ENCODE measurements around the gene CD59. TPM values are rescaled to one million over a fixed set of nuclear protein-coding genes. Genes with fewer than 3 reads are reported as not detected.

Gene CD59
- total and polyA plus RNA-seq, 10 of the 15 experiments (the other 5 are each of a cell fraction or from before 2014, with no cell fraction given) = 55.5 to 256 (median 181) TPM

DNA sequence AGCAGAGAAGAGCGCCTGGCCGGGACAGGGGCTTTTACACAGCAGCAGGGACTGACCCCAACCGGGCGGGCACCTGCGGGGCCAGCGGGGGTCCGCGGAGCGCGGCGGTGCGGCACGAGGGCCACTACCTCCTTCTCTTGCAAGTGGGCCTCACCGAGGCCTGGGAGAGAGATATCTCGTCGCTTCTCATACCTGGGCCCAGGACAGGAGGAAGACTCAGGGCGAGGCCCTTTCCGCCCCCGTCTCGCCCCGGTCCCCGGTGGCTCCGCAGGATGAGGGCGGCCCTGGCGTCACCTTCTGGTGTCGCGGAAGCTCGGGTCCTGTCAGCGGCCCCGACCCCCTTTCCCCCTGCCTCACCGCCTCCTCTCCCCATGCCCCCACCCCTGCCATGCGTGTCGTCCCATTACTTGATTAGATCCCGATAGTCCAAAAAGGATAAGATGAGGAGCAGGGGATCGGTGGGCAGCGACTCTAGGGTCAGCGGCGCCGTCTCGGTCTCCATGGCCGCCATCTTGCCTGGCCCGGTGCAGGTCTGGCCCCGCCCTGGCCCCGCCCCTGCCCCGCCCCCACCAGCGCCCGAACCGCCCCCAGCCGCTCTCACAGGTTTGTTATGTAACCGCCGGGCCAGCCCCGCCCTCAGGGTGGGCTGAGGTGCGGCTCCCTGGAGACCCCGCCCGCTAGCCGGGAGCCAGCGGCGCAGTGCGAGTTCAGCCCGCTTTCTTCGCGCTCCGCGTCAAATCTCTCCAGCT, 37.9 kb upstream of the CD59 start, which contains the start of gene FBXO3:
Gene FBXO3 (minus strand): TSS at position 534 of the 749 bp plus-strand sequence. CDS start 23 bp downstream, at position 511.
- WGBS (ENCODE audit: insufficient coverage, insufficient replicate concordance, low lambda C conversion rate, missing lambda C conversion rate) = under 1% methylated on average over 55 of the region's 64 CpGs
- Histone ChIP-seq H4K20me1 (ENCODE audit: control insufficient read depth, insufficient read depth) (peaks cover 2% of the 10 kb centered on the region; the same call in 1 of the 2 replicates), H3K9me3 (replicated peaks; ENCODE audit: control insufficient read depth, insufficient read depth, low read length) (no peaks in the 10 kb centered on the region), H3K27ac (ENCODE audit: control insufficient read depth, insufficient read depth) (peak within 1 kb of the TSS; percentile 26; the same call in 1 of the 2 replicates), H3K27me3 (replicated peaks in 1 of 2; ENCODE audit: control insufficient read depth in 2 of 2, insufficient read depth in 2 of 2, low read length in 1 of 2) (no peaks in the 10 kb centered on the region), H3K36me3 (ENCODE audit: control insufficient read depth in 2 of 2, insufficient read depth in 2 of 2, low read length in 1 of 2) (peaks cover 0 to 3% of the 10 kb centered on the region in 2 experiments; a peak in 2 of 4 replicates), H3K9ac (ENCODE audit: control insufficient read depth, insufficient read depth, low read length) (peak within 1 kb of the TSS; percentile 38), H3K4me2 (ENCODE audit: control insufficient read depth, insufficient read depth) (peak within 1 kb of the TSS; percentile 97), H3K4me1 (ENCODE audit: control insufficient read depth, insufficient read depth, low read length) (peaks cover 21% of the 10 kb centered on the region), H3K79me2 (ENCODE audit: control insufficient read depth, insufficient read depth, low read length) (peaks cover 3% of the 10 kb centered on the region), H3K4me3 (peak within 1 kb of the TSS; percentile 96), H2AFZ (ENCODE audit: control insufficient read depth, low read depth, low read length) (peak within 1 kb of the TSS; percentile 90)
- DNase-seq (ENCODE audit: low read depth, low spot score) (no peak), FAIRE-seq (no peak), ATAC-seq (peak; percentile 88)
- POLR2A ChIA-PET = interaction anchor here (0.6 to 1.5 kb wide), 10 partner anchors 8 to 735 kb away, joined by 3 to 6 read pairs (median 3); partner anchors contain the start of gene TCP11L1
- CTCF ChIA-PET = interaction anchor here (0.7 to 3.9 kb wide), 7 partner anchors 20 to 456 kb away, joined by 3 to 16 read pairs (median 4); no protein-coding TSS in a partner anchor
- in situ Hi-C loops (cut with MboI) (no loop called here), intact Hi-C loops (cut with micrococcal nuclease; ENCODE audit: unreplicated experiment) (loop anchor here (10.0 kb wide), 1 partner anchor 461 kb away; no protein-coding TSS in a partner anchor)
- BruUV-seq (replicated peaks) = no TSS peak
- SMC1A ChIA-PET (ENCODE audit: uncharacterized antibody, unreplicated experiment) = interaction anchor here (0.6 to 1.3 kb wide), 5 partner anchors 13 to 50 kb away, joined by 3 to 4 read pairs (median 3); no protein-coding TSS in a partner anchor
- RAD21 ChIA-PET (ENCODE audit: unreplicated experiment) = interaction anchor here (1.1 to 1.5 kb wide), 4 partner anchors 13 to 55 kb away, joined by 3 to 4 read pairs (median 3); partner anchors contain the start of gene CD59
- TF ChIP-seq POU2F2 (IDR thresholded peaks at IDR 0.05; ENCODE audit: borderline replicate concordance, low read depth, low read length) = 0 out of 3 replicates have a peak, but pooled peaks have one; percentile 10
- peak; percentile 64; the same call in 1 of the 2 replicates for TF ChIP-seq TAF1 (IDR thresholded peaks at IDR 0.05; ENCODE audit: borderline replicate concordance, low read depth, low read length)
- 0 out of 2 replicates have a peak, but pooled peaks have one; percentile 5 for TF ChIP-seq CREM (IDR thresholded peaks at IDR 0.05; ENCODE audit: low read depth)
- no peak for TF ChIP-seq YBX1 (IDR thresholded peaks at IDR 0.05)
- TF ChIP-seq BMI1 (IDR thresholded peaks at IDR 0.05; ENCODE audit: borderline replicate concordance) = no peak
- peak; percentile 12 for TF ChIP-seq SP1 (IDR thresholded peaks at IDR 0.05; ENCODE audit: low read depth, low read length)
- peak; percentile 85 for TF ChIP-seq POLR2A (IDR thresholded peaks at IDR 0.05; ENCODE audit: low read depth, low read length)
- no peak for TF ChIP-seq E2F8 (IDR thresholded peaks at IDR 0.05; ENCODE audit: low read depth, partially characterized antibody)
- TF ChIP-seq MEF2A (IDR thresholded peaks at IDR 0.05; ENCODE audit: insufficient read depth, low read depth, low read length) = no peak
- peak; percentile 35; the same call in 1 of the 2 replicates for TF ChIP-seq POLR2AphosphoS5 (IDR thresholded peaks at IDR 0.05; ENCODE audit: low read length)
- TF ChIP-seq ASH2L (IDR thresholded peaks at IDR 0.05; ENCODE audit: borderline replicate concordance, low read depth) = 0 out of 2 replicates have a peak, but pooled peaks have one; percentile 36
- TF ChIP-seq TCF7 (IDR thresholded peaks at IDR 0.05; ENCODE audit: borderline replicate concordance) = no peak
- TF ChIP-seq YY1 (IDR thresholded peaks at IDR 0.05; ENCODE audit: low read depth, low read length) = peak; percentile 95
- TF ChIP-seq SPI1 (IDR thresholded peaks at IDR 0.05; ENCODE audit: borderline replicate concordance, insufficient read depth, low read depth, low read length) = no peak
- TF ChIP-seq BHLHE40 (IDR thresholded peaks at IDR 0.05; ENCODE audit: borderline replicate concordance in 1 of 2, low read depth in 2 of 2, low read length in 1 of 2) = peak in 1 of 2 experiments; percentile 7; a peak in 1 of 4 replicates
- no peak for TF ChIP-seq SUZ12 (IDR thresholded peaks at IDR 0.05; ENCODE audit: unreplicated experiment)
- TF ChIP-seq NR2C2 (IDR thresholded peaks at IDR 0.05; ENCODE audit: borderline replicate concordance, control insufficient read depth, insufficient read length, low read depth) = no peak
- no peak for TF ChIP-seq CBX5 (IDR thresholded peaks at IDR 0.05; ENCODE audit: low read depth)
- TF ChIP-seq ETV6 (conservative IDR thresholded peaks at IDR 0.05 in 1 of 2, IDR thresholded peaks at IDR 0.05 in 1 of 2; ENCODE audit: borderline replicate concordance in 1 of 2, low read depth in 1 of 2) = no peak
- TF ChIP-seq EGR1 (IDR thresholded peaks at IDR 0.05; ENCODE audit: borderline replicate concordance in 1 of 2, low read depth in 2 of 2, low read length in 2 of 2) = peak in 1 of 2 experiments; percentile 38; a peak in 1 of 3 replicates
